Thoracic aorta (tissue), 2 donors: Measurements from ENCODE around the gene BAZ2B. TPM values are rescaled to one million over a fixed set of nuclear protein-coding genes. Genes with fewer than 3 reads are reported as not detected.

Source experiments
- ATAC-seq: fragments of 150-250 bp; one replicate; pipeline ENCODE4 v1.8.0; 2017; ENCODE audit warnings: low read depth; ENCODE audit not compliant: insufficient number of reproducible peaks, low FRiP score
- DNase-seq: peaks from one replicate; pipeline ENCODE4 v3.0.0-alpha.2; 2020; ENCODE audit warnings: low spot score
- H3K27ac ChIP-seq, 2 donors: fragments of 200-600 bp; sonication (generic); 1 replicate in 1 of 2; 2 replicates in 1 of 2; pipeline ENCODE4 v1.5.1; 2016; ENCODE audit warnings: mild to moderate bottlenecking in 2 of 2, moderate library complexity in 2 of 2
- H3K27me3 ChIP-seq: fragments of 200-600 bp; sonication (generic); replicated peaks from 2 replicates; pipeline ENCODE4 v1.6.0; 2016; ENCODE audit warnings: mild to moderate bottlenecking; ENCODE audit not compliant: insufficient read depth
- H3K36me3 ChIP-seq: fragments of 200-600 bp; sonication (generic); one replicate; pipeline ENCODE4 v1.5.1; 2016
- H3K4me1 ChIP-seq, 2 donors: fragments of 200-600 bp; sonication (generic); 1 replicate in 1 of 2; 2 replicates in 1 of 2; pipeline versions ENCODE4 v1.5.1 to v1.6.0; 2016; ENCODE audit warnings: low read depth in 2 of 2, mild to moderate bottlenecking in 1 of 2; ENCODE audit not compliant: control insufficient read depth in 1 of 2
- H3K4me3 ChIP-seq: fragments of 200-600 bp; sonication (generic); 2 replicates; pipeline ENCODE4 v1.5.1; 2016; ENCODE audit warnings: mild to moderate bottlenecking
- H3K9me3 ChIP-seq: fragments of 200-600 bp; sonication (generic); 2 replicates; pipeline ENCODE4 v1.5.1; 2016
- CTCF ChIP-seq: fragments of 200-600 bp; sonication (generic); IDR thresholded peaks from one replicate; pipeline ENCODE4 v1.5.1; 2019; ENCODE audit warnings: antibody characterized with exemption
- total RNA-seq, 2 donors: library from RNA; depleted of rRNA; stranded (reverse); fragments of >200 nt; gene quantifications; one replicate each; pipeline versions ENCODE4 v1.1.0 to v1.2.3, GENCODE V29; 2016

BAZ2B gene
- total RNA-seq, 2 donors from 2014 or later: 73.8 to 147 TPM

- no peak overlapping the region for H3K27ac ChIP-seq
- no peak for TF ChIP-seq CTCF
- H3K27me3 ChIP-seq: no peaks in the 10 kb centered on the region
- DNase-seq: no peak
- peaks cover 31 to 32% of the 10 kb centered on the region in 2 donors for H3K4me1 ChIP-seq
- no peaks in the 10 kb centered on the region for H3K36me3 ChIP-seq
- ATAC-seq: no peak
- H3K9me3 ChIP-seq: no peaks in the 10 kb centered on the region
- no peak overlapping the region for H3K4me3 ChIP-seq
Observed at GRCh38 chr2:159456500-159457426, 159.6 kb downstream of the BAZ2B start.

- Histone ChIP-seq H3K4me1 (peaks cover 31 to 32% of the 10 kb centered on the region in 2 donors), H3K36me3 (no peaks in the 10 kb centered on the region), H3K9me3 (no peaks in the 10 kb centered on the region), H3K4me3 (no peak overlapping the region), H3K27me3 (no peaks in the 10 kb centered on the region), H3K27ac (no peak overlapping the region)
- ATAC-seq (no peak), DNase-seq (no peak)
- no peak for TF ChIP-seq CTCF
Observed at GRCh38 chr2:159455330-159455918, 160.9 kb downstream of the BAZ2B start.

- Histone ChIP-seq H3K36me3 (no peaks in the 10 kb centered on the region), H3K27me3 (no peaks in the 10 kb centered on the region), H3K27ac (no peak overlapping the region), H3K9me3 (no peaks in the 10 kb centered on the region), H3K4me1 (peaks cover 27 to 31% of the 10 kb centered on the region in 2 donors), H3K4me3 (no peak overlapping the region)
- TF ChIP-seq CTCF: no peak
- DNase-seq: no peak
- no peak for ATAC-seq
Observed at GRCh38 chr2:159454185-159454584, 162.2 kb downstream of the BAZ2B start.

GRCh38 chr2:159450180-159450579 is 166.2 kb downstream of the BAZ2B start:
- H3K4me1 ChIP-seq: peaks cover under 1 to 4% of the 10 kb centered on the region in 2 donors
- TF ChIP-seq CTCF: no peak
- no peaks in the 10 kb centered on the region for H3K9me3 ChIP-seq
- no peak for ATAC-seq
- no peak for DNase-seq
- H3K27ac ChIP-seq: no peak overlapping the region
- H3K36me3 ChIP-seq: peaks cover 5% of the 10 kb centered on the region
- H3K27me3 ChIP-seq: no peaks in the 10 kb centered on the region
- H3K4me3 ChIP-seq: no peak overlapping the region

- H3K27me3 ChIP-seq: no peaks in the 10 kb centered on the region
- TF ChIP-seq CTCF: no peak
- no peak overlapping the region for H3K27ac ChIP-seq
- no peak for DNase-seq
- no peak for ATAC-seq
- H3K9me3 ChIP-seq: no peaks in the 10 kb centered on the region
- H3K4me1 ChIP-seq: peaks cover 0 to under 1% of the 10 kb centered on the region in 2 donors
- no peak overlapping the region for H3K4me3 ChIP-seq
- peaks cover 9% of the 10 kb centered on the region for H3K36me3 ChIP-seq
Observed at GRCh38 chr2:159449504-159450124, 166.7 kb downstream of the BAZ2B start.
